ENCODE measurements around the gene HAGHL.

GRCh38 chr16:700684-701584 is 26.0 kb upstream of the HAGHL start:
- TF ChIP-seq EZH2 (IDR thresholded peaks at IDR 0.05; ENCODE audit: borderline replicate concordance, low read depth, low read length, severe bottlenecking) (peak; percentile 86), JUN (IDR thresholded peaks at IDR 0.05; ENCODE audit: borderline replicate concordance, insufficient read depth, insufficient read length, low read depth) (no peak)
